Choroid plexus epithelial cell (primary cell): ENCODE measurements around the gene FGF1.
A peak's percentile ranks its signal among the peaks of the same experiment; 100 is the strongest.
"Not testable (repeated sequence)": the region's sequence is repeated elsewhere in the genome, so short reads cannot be mapped to it uniquely, and the experiment has no call there.

Experiments
- DNase-seq: peaks from one replicate; pipeline ENCODE4 v3.0.0-alpha.2; 2010; ENCODE audit warnings: low read depth
- H3K4me3 ChIP-seq: 2 replicates; pipeline ENCODE4 v1.5.1; 2011; ENCODE audit warnings: low read depth, mild to moderate bottlenecking, control low read depth, low read length, moderate library complexity
- TF ChIP-seq, protein P1 (sequence below): conservative IDR thresholded peaks from 2 replicates; pipeline ENCODE4 v1.5.1; 2011; ENCODE audit warnings: low read depth, mild to moderate bottlenecking, control low read depth, inconsistent platforms, low read length, moderate library complexity

Gene FGF1

GRCh38 chr5:142650060-142650459, 35.8 kb downstream of the FGF1 start:
- no peak for DNase-seq
- TF ChIP-seq, protein P1, sequence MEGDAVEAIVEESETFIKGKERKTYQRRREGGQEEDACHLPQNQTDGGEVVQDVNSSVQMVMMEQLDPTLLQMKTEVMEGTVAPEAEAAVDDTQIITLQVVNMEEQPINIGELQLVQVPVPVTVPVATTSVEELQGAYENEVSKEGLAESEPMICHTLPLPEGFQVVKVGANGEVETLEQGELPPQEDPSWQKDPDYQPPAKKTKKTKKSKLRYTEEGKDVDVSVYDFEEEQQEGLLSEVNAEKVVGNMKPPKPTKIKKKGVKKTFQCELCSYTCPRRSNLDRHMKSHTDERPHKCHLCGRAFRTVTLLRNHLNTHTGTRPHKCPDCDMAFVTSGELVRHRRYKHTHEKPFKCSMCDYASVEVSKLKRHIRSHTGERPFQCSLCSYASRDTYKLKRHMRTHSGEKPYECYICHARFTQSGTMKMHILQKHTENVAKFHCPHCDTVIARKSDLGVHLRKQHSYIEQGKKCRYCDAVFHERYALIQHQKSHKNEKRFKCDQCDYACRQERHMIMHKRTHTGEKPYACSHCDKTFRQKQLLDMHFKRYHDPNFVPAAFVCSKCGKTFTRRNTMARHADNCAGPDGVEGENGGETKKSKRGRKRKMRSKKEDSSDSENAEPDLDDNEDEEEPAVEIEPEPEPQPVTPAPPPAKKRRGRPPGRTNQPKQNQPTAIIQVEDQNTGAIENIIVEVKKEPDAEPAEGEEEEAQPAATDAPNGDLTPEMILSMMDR: no peak
- H3K4me3 ChIP-seq: no peak overlapping the region

DNA sequence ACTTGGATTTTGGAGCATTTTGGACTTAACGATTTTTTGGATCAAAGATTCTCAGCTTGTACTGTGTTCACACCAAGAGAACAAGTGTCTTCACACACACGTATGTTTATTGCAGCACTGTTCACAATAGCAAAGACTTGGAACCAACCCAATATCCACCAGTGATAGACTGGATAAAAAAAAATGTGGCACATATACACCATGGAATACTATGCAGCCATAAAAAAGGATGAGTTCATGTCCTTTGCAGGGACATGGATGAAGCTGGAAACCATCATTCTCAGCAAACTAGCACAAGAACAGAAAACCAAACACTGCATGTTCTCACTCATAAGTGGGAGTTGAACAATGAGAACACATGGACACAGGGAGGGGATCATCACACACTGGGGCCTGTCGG, 37.8 kb downstream of the FGF1 start:
- not testable (repeated sequence) for DNase-seq, H3K4me3 ChIP-seq

GRCh38 chr5:142645456-142645855, 40.4 kb downstream of the FGF1 start:
- TF ChIP-seq, protein P1: no peak
- no peak for DNase-seq
- no peak overlapping the region for H3K4me3 ChIP-seq

DNA sequence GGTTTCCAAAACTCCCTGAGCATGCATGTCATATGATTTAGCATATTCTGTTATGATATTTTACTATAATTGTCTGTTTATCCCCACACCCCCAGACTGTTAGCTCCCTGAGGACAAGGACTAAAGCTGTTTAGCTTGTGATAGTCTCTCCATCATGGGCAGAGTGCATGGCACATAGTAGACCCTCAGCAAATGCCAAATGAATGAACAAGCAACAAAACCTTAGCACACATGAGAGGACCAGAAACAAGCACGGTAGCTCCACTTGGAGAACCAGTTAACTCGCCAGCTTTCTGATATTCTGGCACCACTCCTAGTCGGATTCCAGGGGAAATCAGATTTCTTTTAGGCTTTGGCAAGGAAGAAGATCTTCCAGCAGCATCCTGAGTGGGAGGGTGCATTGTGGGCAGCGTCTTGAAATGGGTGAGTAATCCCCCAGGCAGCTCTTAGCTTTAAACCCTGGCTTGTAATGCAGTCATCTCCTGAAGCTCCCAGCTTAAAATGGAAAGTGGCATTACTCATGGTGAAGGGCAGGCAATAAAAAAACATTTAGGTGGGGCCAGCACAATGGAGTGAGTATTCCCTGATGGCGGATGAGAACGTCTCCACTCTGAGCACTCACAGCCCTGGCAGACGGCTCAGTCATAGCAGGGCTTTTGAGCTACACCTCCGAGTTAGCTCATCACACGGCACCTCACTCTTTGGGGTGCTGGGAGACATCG, 41.1 kb downstream of the FGF1 start:
- H3K4me3 ChIP-seq: peak overlapping the region; percentile 5
- peak; percentile 93 for DNase-seq
- TF ChIP-seq, protein P1: no peak

GRCh38 chr5:142644127-142644526, 41.8 kb downstream of the FGF1 start:
- no peak for DNase-seq
- TF ChIP-seq, protein P1: no peak
- no peak overlapping the region for H3K4me3 ChIP-seq

- DNase-seq: no peak
- TF ChIP-seq, protein P1: no peak
- H3K4me3 ChIP-seq: no peak overlapping the region
Observed at GRCh38 chr5:142643634-142644033, 42.3 kb downstream of the FGF1 start.

DNA sequence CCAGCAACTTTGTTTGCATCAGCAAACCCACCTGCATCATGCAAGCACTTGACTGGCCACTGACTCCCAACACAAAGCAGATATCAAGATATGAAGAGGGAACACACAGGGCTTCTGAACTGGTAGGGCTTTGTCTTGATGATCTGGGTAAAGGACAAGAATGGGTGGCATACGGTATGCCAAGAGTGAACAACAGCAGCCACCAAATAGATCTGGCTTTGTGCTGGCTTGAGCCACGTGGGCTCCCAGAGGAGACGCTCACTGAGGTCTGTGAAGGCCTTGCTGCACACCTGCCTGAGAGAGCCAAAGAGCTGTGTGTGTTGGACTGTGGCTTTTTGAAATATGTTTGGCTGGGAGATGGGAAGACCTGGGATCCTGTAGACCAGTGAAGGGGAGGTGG, 43.5 kb downstream of the FGF1 start:
- TF ChIP-seq, protein P1: no peak
- H3K4me3 ChIP-seq: no peak overlapping the region
- no peak for DNase-seq
